GM12891 (cell line): ENCODE results near the gene SULT6B1.

Experiments
- POLR2A ChIP-seq: IDR thresholded peaks from 2 replicates; pipeline ENCODE4 v1.6.1; 2011; ENCODE audit warnings: low read depth, low read length, control low read depth
- POLR2AphosphoS5 ChIP-seq: IDR thresholded peaks from 2 replicates; pipeline ENCODE4 v1.6.1; 2011; ENCODE audit warnings: low read depth, low read length, control low read depth

GRCh38 chr2:37224063-37224462, 35.6 kb upstream of the SULT6B1 start:
- TF ChIP-seq POLR2A (no peak), POLR2AphosphoS5 (no peak)
